Measurements from ENCODE around the gene HCFC1R1. TPM values are rescaled to one million over a fixed set of nuclear protein-coding genes. Genes with fewer than 3 reads are reported as not detected.
A peak's percentile ranks its signal among the peaks of the same experiment; 100 is the strongest.
"Not testable (repeated sequence)": the region's sequence is repeated elsewhere in the genome, so short reads cannot be mapped to it uniquely, and the experiment has no call there.

The HCFC1R1 gene, protein sequence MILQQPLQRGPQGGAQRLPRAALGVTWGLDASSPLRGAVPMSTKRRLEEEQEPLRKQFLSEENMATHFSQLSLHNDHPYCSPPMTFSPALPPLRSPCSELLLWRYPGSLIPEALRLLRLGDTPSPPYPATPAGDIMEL
- total RNA-seq: 10 to 100 TPM; 17.9 to 32.4 (median 18.4) TPM

DNA sequence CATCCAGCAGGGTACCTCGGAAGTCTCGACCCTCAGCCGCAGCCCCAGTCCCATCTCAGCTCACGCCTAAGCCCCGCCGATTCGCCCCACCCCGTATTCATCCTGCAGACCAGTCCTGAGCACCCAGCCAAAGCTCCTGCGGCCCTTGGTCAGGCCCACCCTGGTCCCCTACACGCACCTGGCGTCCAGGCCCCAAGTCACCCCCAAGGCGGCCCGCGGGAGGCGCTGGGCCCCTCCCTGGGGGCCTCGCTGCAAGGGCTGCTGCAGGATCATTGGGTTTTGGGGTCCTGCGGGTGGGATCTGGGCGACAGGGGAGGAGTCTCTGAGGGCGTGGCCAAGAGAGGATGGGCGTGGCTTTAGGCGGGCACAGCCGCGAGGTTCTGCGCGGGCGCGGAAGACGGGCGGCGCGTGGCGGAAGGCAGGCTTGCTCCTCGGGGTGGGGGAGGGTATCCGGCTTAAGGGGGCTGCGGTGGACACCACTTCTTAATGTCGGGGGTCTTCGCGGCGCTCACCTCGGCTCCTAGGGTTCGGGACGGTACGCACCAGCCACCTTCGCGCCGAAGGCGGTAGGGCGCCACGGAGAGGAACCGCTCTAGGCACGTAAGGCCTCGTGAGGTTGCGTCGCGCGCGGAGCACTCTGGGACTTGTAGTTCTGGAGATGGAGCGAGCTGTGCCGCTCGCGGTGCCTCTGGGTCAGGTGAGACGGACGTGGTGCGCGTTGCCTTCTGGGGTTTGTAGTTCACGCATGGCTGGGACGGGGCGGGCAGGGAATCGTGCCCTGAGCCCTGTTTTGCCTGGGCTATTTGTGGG, at the start of gene HCFC1R1, which contains the start of gene THOC6:
Gene HCFC1R1 (minus strand): TSS at position 274 of the 810 bp plus-strand sequence. CDS start 1 bp downstream, at position 273.
Gene THOC6 (plus strand): TSS at position 367 of the 810 bp plus-strand sequence. CDS start 292 bp downstream, at position 659.
- Histone ChIP-seq H3K4me1 (peaks cover 48 to 77% (median 55%) of the 10 kb centered on the region in 3 donors), H3K27me3 (peaks cover 0 to 13% (median 0%) of the 10 kb centered on the region in 4 donors), H3K9me3 (no peaks in the 10 kb centered on the region), H3K27ac (peak within 1 kb of the TSS; percentile 92 to 98 (median 96)), H3K36me3 (peaks cover 5 to 29% (median 9%) of the 10 kb centered on the region in 3 donors), H3K4me3 (peak within 1 kb of the TSS; percentile 42 to 79 (median 72))
- 0 to 1% methylated on average over 19 to 27 of the region's 69 CpGs for WGBS, 2 donors
- peak; percentile 93 for DNase-seq
- intact Hi-C loops (cut with DNase I): no loop called here
- TF ChIP-seq, protein P1, sequence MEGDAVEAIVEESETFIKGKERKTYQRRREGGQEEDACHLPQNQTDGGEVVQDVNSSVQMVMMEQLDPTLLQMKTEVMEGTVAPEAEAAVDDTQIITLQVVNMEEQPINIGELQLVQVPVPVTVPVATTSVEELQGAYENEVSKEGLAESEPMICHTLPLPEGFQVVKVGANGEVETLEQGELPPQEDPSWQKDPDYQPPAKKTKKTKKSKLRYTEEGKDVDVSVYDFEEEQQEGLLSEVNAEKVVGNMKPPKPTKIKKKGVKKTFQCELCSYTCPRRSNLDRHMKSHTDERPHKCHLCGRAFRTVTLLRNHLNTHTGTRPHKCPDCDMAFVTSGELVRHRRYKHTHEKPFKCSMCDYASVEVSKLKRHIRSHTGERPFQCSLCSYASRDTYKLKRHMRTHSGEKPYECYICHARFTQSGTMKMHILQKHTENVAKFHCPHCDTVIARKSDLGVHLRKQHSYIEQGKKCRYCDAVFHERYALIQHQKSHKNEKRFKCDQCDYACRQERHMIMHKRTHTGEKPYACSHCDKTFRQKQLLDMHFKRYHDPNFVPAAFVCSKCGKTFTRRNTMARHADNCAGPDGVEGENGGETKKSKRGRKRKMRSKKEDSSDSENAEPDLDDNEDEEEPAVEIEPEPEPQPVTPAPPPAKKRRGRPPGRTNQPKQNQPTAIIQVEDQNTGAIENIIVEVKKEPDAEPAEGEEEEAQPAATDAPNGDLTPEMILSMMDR (IDR thresholded peaks at IDR 0.05): peak in 2 of 6 experiments; percentile 2 to 33
- TF ChIP-seq POLR2A (IDR thresholded peaks at IDR 0.05): peak in 2 of 4 donors; percentile 62 to 66

DNA sequence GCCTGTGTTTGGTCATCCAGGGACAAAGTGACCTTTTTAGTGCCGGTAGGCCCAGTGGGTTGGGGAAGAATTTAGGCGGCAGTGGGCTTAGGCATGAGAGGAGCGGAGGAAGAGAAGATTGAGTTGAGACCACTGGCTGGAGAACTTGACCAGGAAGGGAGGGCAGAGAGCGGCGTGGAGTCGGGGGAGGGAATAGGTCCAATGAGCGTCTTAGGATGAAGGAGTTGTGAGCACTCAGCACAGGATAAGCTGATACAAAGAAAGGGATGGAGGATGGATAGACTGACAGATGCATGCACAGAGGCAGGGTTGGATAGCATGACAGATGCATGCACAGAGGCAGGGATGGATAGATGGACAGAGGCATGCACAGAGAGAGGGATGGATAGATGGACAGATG, 49.7 kb upstream of the HCFC1R1 start:
- H3K4me3 ChIP-seq: no peak overlapping the region
- H3K27me3 ChIP-seq: peaks cover 0 to 5% (median 0%) of the 10 kb centered on the region in 4 donors
- H3K9me3 ChIP-seq: no peaks in the 10 kb centered on the region
- no peak for TF ChIP-seq POLR2A (IDR thresholded peaks at IDR 0.05)
- TF ChIP-seq, protein P1 (IDR thresholded peaks at IDR 0.05): no peak
- no peak overlapping the region for H3K27ac ChIP-seq
- 85 to 91% methylated on average over 7 of the region's 7 CpGs for WGBS, 2 donors
- peaks cover 0 to 20% (median 0%) of the 10 kb centered on the region in 3 donors for H3K4me1 ChIP-seq
- intact Hi-C loops (cut with DNase I): no loop called here
- no peaks in the 10 kb centered on the region for H3K36me3 ChIP-seq
- DNase-seq: no peak

DNA sequence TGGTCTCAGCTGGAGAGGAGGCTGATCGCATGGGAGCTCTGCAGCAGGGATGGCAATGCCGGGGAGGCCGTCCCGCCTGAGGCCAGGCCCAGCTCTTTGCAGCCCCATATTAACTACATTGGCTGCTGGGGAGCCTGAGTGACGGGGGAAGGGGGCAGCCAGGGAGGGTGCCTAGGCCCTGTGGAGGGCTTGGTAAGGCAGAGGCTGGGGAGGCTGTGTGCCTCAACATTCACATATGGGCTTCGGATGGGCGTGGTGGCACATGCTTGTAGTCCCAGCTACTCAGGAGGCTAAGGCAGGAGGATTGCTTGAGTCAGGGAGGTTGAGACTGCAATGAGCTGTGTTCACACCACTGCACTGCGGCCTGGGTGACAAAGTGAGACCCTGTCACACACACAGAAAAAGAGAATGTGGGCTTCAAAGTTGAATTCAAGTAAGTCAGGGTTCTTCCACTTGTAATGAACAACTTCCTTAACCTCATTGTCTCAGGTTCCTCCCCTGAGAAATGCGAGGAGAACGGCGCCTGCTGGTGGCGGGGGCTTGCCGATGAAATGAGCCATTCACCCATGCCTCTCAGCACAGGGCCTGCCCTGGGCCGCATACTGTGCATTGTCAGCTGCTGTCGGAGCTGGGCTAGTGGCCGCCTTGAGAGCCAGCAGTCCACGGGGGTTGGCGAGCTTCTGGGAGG, 49.0 kb upstream of the HCFC1R1 start:
- peaks cover 0 to 27% (median 7%) of the 10 kb centered on the region in 3 donors for H3K4me1 ChIP-seq
- H3K36me3 ChIP-seq; H3K27ac ChIP-seq; DNase-seq; intact Hi-C loops (cut with DNase I); H3K27me3 ChIP-seq; H3K4me3 ChIP-seq; H3K9me3 ChIP-seq: not testable (repeated sequence)
- 66 to 72% methylated on average over 8 to 9 of the region's 18 CpGs for WGBS, 2 donors

DNA sequence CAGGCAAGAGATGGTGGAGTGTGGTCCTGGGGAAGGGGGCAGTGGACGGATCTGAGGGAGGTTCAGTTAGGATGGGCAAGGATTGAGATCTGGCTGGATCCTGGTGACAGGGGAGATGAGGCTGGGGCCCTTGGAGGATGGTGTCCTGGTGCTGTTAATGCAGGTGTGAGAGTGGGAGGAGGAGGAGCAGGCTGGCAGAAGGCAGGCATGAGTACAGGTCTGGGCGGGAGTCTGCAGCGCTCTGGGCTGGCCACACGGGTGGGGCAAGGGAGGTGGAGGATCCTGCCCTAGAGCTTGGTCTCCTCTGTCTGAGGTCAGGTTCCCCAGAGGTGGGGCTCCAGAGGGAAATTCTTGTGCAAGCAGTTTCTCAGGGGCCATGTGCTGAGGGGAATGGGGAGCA, 48.4 kb upstream of the HCFC1R1 start:
- H3K36me3 ChIP-seq; H3K27ac ChIP-seq; H3K27me3 ChIP-seq; H3K9me3 ChIP-seq; intact Hi-C loops (cut with DNase I); H3K4me3 ChIP-seq; DNase-seq: not testable (repeated sequence)
- WGBS, 2 donors: 82% methylated on average over 2 of the region's 4 CpGs; no CpG with 5 or more reads in 1 of the 2 donors
- peaks cover 0 to 30% (median 7%) of the 10 kb centered on the region in 3 donors for H3K4me1 ChIP-seq

DNA sequence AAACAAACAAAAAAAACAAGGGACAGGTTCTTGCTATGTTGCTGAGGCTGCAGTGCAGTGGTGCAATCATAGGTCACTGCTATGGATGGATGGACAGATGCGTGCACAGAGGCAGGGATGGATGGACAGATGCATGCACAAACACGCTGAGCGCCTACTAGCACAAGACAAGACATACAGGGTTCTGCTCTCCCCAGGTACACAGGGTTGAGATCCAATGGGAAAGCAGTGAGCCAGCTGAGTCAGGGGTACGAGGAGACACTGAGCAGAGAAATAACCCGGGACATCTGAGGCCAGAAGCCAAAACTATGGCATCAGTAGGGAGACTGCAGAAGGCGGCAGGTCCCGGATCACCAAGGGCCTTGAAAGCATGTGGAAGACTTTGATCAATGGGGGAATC, 47.9 kb upstream of the HCFC1R1 start:
- TF ChIP-seq, protein P1 (IDR thresholded peaks at IDR 0.05): no peak
- TF ChIP-seq POLR2A (IDR thresholded peaks at IDR 0.05): no peak
- WGBS, 2 donors: 79 to 85% methylated on average over 6 to 7 of the region's 7 CpGs
- H3K4me3 ChIP-seq: no peak overlapping the region
- DNase-seq: no peak
- intact Hi-C loops (cut with DNase I): no loop called here
- H3K27me3 ChIP-seq: peaks cover 0 to 5% (median 0%) of the 10 kb centered on the region in 4 donors
- no peaks in the 10 kb centered on the region for H3K36me3 ChIP-seq
- no peaks in the 10 kb centered on the region for H3K9me3 ChIP-seq
- H3K4me1 ChIP-seq: peaks cover 0 to 30% (median 7%) of the 10 kb centered on the region in 3 donors
- H3K27ac ChIP-seq: no peak overlapping the region
